GM18858 (cell line): ENCODE data around the gene ARL6IP4.

ENCODE experiments used
- ATAC-seq: cut with Tn5 transposase; IDR thresholded peaks from one replicate; pipeline ENCODE4 v1.9.1; 2021; ENCODE audit not compliant: unreplicated experiment

The ARL6IP4 gene

DNA sequence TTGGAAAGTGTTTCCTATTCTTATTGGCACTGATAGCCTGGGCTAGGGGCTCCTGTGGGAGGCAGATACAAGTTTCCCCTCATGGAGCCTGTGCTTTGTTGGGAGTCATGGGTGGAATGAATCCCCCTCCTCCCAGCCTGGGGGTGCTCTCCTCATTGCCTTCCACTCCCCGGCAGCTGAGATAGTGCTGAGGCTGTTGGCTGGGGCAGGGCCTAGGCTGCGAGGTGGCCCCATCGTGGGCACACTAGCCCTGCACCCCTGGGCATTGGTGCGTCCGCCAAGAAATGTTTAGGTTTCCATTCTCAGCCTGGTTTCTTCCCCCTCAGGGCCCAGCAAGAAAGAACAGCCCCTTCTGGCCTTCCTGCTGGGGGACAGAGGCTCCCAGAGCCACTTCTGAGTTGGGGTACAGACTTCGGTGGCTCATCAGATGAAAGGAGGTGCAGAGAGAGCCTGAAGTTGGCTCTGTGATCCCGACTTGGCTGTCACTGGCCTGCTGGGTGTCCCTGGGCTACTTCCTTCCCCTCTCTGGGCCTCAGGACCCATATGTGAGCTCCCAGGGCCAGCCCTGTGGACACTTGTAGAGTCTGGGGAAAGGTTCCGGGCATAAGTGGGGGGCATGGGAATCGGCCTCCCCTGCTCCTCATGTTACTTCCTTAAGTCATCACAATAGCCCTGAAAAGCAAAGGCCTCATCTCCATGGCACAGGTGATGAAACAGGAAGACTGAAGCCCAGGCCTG, 2.7 kb upstream of the ARL6IP4 start:
- ATAC-seq, result no peak

GRCh38 chr12:122978507-122978955, 1.9 kb upstream of the ARL6IP4 start:
- no peak for ATAC-seq

GRCh38 chr12:122979001-122979907, 1.2 kb upstream of the ARL6IP4 start:
- no peak for ATAC-seq

GRCh38 chr12:122979908-122980182, 636 bp upstream of the ARL6IP4 start:
- ATAC-seq, result no peak

DNA sequence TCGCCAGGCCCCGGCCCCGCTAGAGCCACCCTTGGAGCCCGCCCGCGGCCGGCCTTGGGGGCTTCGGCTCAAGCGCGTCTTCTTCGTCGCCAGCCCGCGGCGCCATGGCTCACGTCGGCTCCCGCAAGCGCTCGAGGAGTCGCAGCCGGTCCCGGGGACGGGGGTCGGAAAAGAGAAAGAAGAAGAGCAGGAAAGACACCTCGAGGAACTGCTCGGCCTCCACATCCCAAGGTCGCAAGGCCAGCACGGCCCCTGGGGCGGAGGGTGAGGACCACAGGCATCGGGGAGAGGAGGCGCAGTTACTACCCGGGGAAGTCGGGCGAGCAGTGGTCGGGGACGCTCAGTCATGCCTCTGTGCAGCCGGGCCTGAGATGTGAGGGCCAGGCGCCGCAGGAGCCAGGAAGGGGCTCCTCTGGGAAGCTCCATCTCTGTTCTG, 573 bp downstream of the ARL6IP4 start:
- ATAC-seq, result peak; percentile 6

GRCh38 chr12:122981587-122982476, 1.4 kb downstream of the ARL6IP4 start:
- ATAC-seq, result no peak

GRCh38 chr12:122982477-122982815, 2.0 kb downstream of the ARL6IP4 start:
- ATAC-seq, result no peak

DNA sequence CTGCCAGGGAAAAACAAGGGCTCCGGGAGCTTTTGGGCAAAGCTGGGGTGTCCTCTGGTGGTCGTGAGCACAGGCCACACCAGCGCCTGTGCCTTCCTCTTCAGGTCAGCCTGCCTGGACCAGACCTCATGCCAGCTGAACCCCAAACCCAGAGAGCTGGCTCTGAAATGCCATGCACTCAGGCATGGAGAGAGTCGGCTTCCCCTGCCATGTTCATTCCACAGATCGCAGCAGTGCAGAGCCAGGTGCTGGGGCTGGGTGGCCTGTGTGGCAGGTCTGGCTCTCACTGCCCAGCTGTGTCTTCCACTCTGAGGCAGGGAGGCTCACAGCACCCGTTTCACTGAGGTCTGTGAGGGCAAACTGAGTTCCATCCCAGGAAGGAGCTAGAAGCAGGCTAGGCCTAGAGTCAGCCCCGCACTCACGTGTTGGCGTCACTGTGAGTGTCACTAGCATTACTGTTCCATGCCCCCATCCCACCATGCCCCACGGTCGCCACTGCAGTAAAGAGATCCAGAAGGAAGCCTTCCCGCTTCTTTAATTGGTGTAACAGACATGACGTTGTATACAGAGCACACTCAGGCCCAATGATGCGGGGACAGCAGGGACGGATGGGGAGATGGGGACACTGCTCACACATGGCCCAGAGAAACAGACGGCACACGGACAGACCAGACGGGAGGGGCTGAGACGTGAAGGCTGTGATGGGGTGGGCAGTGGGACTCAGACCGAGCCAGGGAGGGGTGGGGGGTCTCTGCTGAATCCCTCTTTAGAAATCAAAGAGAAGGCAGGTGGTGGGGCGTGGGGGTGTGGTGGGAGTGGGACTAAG, 2.7 kb downstream of the ARL6IP4 start:
- ATAC-seq, result no peak

DNA sequence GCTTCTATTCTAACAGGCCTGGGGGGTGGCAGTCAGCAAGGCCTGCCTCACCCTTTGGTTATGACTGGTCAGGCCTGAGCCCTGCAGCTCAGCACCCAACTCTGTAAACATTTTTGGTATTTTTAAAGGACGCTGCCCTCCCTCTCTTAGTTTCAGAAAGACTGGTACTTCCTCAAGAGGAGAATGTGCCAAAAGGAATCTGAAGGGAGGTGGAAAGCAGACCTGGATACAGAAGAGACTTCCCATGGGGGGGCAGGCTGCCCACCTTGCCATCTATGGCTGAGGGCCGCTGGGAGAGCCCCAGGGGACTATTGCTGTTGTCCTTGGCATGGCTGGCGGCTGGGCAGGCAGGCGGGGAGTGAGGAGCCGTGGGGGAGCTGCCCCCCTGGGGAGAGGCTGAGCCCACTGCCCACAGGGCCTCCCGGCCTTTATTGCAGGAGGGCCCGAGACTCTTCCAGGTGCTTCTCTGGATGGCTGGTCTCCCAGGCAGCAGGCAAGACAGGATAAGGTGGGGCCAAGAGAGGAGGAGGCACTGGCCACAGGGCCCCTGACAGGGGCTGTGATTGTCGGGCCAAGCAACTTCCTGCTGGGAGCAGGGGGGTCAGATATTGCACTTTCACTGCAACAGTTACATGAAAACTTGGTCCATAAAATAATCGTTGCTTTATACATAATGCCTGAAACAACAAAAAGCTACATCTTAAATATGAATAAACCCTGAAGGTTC, 3.5 kb downstream of the ARL6IP4 start:
- no peak for ATAC-seq

- no peak for ATAC-seq
These were observed 4.3 kb downstream of the ARL6IP4 start for GRCh38 chr12:122984612-122985337.

GRCh38 chr12:122985338-122986257, 5.1 kb downstream of the ARL6IP4 start:
- ATAC-seq, result no peak

DNA sequence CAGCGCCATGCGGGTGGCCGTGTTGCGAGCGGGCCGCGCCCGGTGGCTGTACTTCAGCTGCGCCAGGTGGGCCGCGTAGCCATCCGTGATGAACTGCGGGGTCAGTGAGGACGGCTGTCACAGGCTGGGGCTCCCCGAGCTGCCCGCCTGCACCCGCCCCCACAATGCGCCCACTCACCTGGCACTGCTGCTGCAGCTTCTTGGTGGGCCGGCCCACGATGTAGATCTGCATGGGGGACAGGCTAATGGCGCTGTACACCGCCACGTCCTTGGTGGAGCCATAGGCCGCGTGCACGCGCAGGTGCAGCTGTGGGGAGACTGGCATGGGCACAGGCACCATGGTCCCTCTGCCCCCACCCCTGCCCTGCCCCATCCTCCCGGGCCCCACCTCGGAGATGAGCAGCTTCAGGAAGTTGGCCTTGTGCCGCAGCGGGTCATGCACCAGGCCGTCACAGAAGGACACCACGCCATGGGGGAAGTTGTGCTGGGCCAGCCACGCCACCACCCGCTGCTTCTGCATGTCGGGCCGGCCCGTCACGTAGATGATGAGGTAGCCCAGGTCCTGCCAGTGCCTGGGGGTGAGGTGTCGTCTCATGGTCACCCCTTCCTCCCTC, 5.9 kb downstream of the ARL6IP4 start:
- ATAC-seq, result no peak

DNA sequence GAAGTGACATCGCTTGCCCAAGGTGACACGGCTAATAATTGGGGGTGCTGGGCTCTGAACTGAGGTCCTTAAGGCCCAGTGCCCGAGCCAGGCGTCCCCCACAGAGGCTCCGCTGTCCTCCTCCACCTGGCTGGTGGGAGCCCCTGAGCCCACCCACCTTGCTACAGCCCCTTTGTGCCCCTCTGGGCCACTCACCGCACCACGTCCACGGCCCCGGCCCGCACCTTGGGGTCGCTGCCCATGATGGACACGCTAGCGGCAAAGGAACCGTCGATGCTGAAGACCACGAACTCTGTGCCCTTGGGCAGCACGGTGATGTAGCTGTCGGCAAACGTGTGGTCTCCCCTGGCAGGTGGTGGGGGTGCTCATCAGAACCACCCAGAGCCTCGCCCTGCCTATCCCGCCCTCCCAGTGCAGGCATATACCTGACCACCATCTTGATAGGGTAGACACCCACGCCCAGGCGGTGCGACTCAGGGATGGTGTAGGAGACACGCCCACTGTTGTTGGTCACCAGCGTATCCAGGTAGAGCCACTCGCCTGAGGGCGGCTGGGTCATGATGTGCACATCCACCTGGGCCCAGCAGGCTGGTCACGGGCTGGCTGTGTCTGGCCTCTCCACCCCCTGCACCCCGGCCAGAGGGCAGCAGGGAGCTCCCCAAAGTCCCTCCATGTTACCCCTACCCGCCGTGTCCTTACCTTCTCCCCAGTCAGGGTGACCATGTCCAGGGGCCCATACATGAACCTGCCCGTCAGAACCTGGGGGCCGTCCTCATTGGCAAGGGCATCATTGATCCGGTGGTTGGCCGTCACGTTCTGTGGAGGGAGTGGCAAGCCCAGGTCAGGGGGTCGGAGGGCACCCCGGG, 6.8 kb downstream of the ARL6IP4 start:
- ATAC-seq, result no peak

- no peak for ATAC-seq
These were observed 7.6 kb downstream of the ARL6IP4 start for GRCh38 chr12:122988036-122988435.

- no peak for ATAC-seq
These were observed 8.2 kb downstream of the ARL6IP4 start for GRCh38 chr12:122988612-122989212.

DNA sequence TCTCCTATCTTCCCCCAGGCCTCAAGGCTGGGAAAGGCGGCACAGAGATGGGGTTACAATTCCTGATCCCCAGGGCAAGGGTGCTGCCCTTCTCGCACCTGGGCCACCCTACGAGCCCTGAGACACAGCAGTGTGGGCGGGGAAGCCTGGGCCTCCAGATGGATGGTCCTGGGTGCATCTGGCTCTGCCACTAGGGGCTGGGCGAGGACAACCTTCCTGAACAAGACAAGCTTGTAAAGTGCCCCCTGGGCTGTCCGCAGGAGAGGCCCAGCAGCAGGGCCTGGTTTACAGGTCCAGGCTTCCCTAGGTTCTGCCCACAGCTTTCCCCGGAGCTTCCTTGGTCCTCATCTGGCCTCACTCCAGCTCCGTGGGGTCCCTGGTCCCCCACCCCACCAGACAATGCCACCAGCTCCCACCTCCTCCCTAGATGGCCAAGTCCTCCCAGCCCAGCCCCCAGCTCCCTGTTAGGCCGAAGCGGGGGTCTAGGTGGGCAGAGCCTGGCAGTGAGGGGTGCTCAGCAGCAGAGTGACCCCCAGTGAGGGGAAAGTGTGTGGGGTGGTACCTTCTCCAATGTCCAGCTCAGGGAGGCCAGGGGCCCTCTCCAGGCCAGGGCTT, 8.9 kb downstream of the ARL6IP4 start:
- ATAC-seq, result no peak
